HEK293 (cell line): ENCODE results near the gene MAGED1.
"Not testable (repeated sequence)": the region's sequence is repeated elsewhere in the genome, so short reads cannot be mapped to it uniquely, and the experiment has no call there.

Experiments used
- CTCF ChIA-PET: fragments of 350-600 bp; formaldehyde crosslinking; extraction: SDS; loops from one replicate; lab custom pipeline; 2021; ENCODE audit warnings: antibody characterized with exemption; lab: Yijun Ruan, JAX
- POLR2A ChIA-PET: fragments of 300-600 bp; formaldehyde crosslinking; extraction: SDS; loops from one replicate; lab custom pipeline; 2020; ENCODE audit warnings: antibody characterized with exemption, inconsistent platforms; lab: Yijun Ruan, JAX
- H3K27ac ChIP-seq: fragments of 200-500 bp; sonication (Bioruptor generic); 2 replicates; pipeline ENCODE4 v1.5.1; 2014; ENCODE audit warnings: low read depth, low read length, control low read depth, inconsistent platforms; ENCODE audit errors: extremely low read depth
- H3K36me3 ChIP-seq, 2 experiments: fragments of 200-500 bp in 1 of 2; sonication (Bioruptor generic) in 1 of 2; 1 replicate in 1 of 2; 2 replicates in 1 of 2; pipeline ENCODE4 v1.5.1; 2014 to 2017; ENCODE audit warnings: inconsistent platforms in 2 of 2, low read length in 2 of 2; ENCODE audit not compliant: control insufficient read depth in 2 of 2, insufficient read depth in 1 of 2
- H3K4me1 ChIP-seq: fragments of 200-500 bp; sonication (Bioruptor generic); 2 replicates; pipeline ENCODE4 v1.5.1; 2014; ENCODE audit warnings: mild to moderate bottlenecking, low read length, inconsistent platforms; ENCODE audit not compliant: control insufficient read depth, insufficient read depth
- H3K4me3 ChIP-seq: 2 replicates; pipeline ENCODE4 v1.5.1; 2011; ENCODE audit warnings: low read depth, mild to moderate bottlenecking, control low read depth, low read length, moderate library complexity
- H3K9me3 ChIP-seq: fragments of 200-500 bp; sonication (Bioruptor generic); 2 replicates; pipeline ENCODE4 v1.5.1; 2014; ENCODE audit warnings: low read depth, low read length, inconsistent platforms; ENCODE audit not compliant: control insufficient read depth, insufficient read depth
- KLF16 ChIP-seq: fragments of 450-650 bp; formaldehyde crosslinking; IDR thresholded peaks from 2 replicates; pipeline ENCODE4 v1.5.1; 2017; ENCODE audit warnings: missing biosample characterization, missing genetic modification characterization
- KLF9 ChIP-seq: fragments of 450-650 bp; formaldehyde crosslinking; IDR thresholded peaks from 2 replicates; pipeline ENCODE4 v1.5.1; 2016; ENCODE audit warnings: missing biosample characterization, missing genetic modification characterization, low read depth
- SETDB1 ChIP-seq: IDR thresholded peaks from one replicate; pipeline ENCODE4 v1.6.1; 2017; ENCODE audit warnings: mild to moderate bottlenecking, low read length, moderate library complexity, mixed read lengths; ENCODE audit not compliant: insufficient read length
- SP3 ChIP-seq: fragments of 450-650 bp; formaldehyde crosslinking; IDR thresholded peaks from 2 replicates; pipeline ENCODE4 v1.5.1; 2016; ENCODE audit warnings: missing biosample characterization, missing genetic modification characterization
- ZNF146 ChIP-seq: fragments of 450-650 bp; formaldehyde crosslinking; IDR thresholded peaks from 2 replicates; pipeline ENCODE4 v1.5.1; 2016; ENCODE audit warnings: missing biosample characterization, missing genetic modification characterization
- ZNF169 ChIP-seq: fragments of 450-650 bp; formaldehyde crosslinking; IDR thresholded peaks from 2 replicates; pipeline ENCODE4 v1.5.1; 2016; ENCODE audit warnings: missing biosample characterization, missing genetic modification characterization
- ZNF37A ChIP-seq: fragments of 450-650 bp; IDR thresholded peaks from 2 replicates; pipeline ENCODE4 v1.5.1; 2018; ENCODE audit warnings: missing biosample characterization, missing genetic modification characterization
- ZNF513 ChIP-seq: fragments of 450-650 bp; IDR thresholded peaks from 2 replicates; pipeline ENCODE4 v1.5.1; 2018; ENCODE audit warnings: missing biosample characterization, missing genetic modification characterization
- ZNF555 ChIP-seq: fragments of 450-650 bp; formaldehyde crosslinking; conservative IDR thresholded peaks from 2 replicates; pipeline ENCODE4 v1.5.1; 2017; ENCODE audit warnings: missing biosample characterization, mild to moderate bottlenecking, missing genetic modification characterization, inconsistent platforms
- ZNF561 ChIP-seq: fragments of 450-650 bp; IDR thresholded peaks from 2 replicates; pipeline ENCODE4 v1.5.1; 2018; ENCODE audit warnings: missing biosample characterization, missing genetic modification characterization, borderline replicate concordance
- ZNF623 ChIP-seq: fragments of 450-650 bp; formaldehyde crosslinking; IDR thresholded peaks from 2 replicates; pipeline ENCODE4 v1.5.1; 2016; ENCODE audit warnings: missing biosample characterization, missing genetic modification characterization
- ZNF677 ChIP-seq: fragments of 450-650 bp; IDR thresholded peaks from 2 replicates; pipeline ENCODE4 v1.5.0; 2018; ENCODE audit warnings: missing biosample characterization, mild to moderate bottlenecking, missing genetic modification characterization, moderate library complexity
- ZNF707 ChIP-seq: fragments of 450-650 bp; formaldehyde crosslinking; IDR thresholded peaks from 2 replicates; pipeline ENCODE4 v1.5.1; 2016; ENCODE audit warnings: missing biosample characterization, missing genetic modification characterization
- ZNF843 ChIP-seq: fragments of 450-650 bp; formaldehyde crosslinking; IDR thresholded peaks from 2 replicates; pipeline ENCODE4 v1.5.1; 2016; ENCODE audit warnings: missing biosample characterization, missing genetic modification characterization
- TF ChIP-seq, protein P1 (sequence below): fragments of 450-650 bp; formaldehyde crosslinking; IDR thresholded peaks from 2 replicates; pipeline ENCODE4 v1.5.1; 2016; ENCODE audit warnings: missing biosample characterization, missing genetic modification characterization
- TF ChIP-seq, protein P2 (sequence below): fragments of 450-650 bp; formaldehyde crosslinking; IDR thresholded peaks from 2 replicates; pipeline ENCODE4 v1.5.1; 2016; ENCODE audit warnings: missing biosample characterization, missing genetic modification characterization
- TF ChIP-seq, protein P3 (sequence below): fragments of 450-650 bp; formaldehyde crosslinking; IDR thresholded peaks from 2 replicates; pipeline ENCODE4 v1.5.1; 2017; ENCODE audit warnings: missing biosample characterization, missing genetic modification characterization

The MAGED1 gene

GRCh38 chrX:51905152-51905551 is 11.7 kb downstream of the MAGED1 start:
- H3K4me3 ChIP-seq, H3K4me1 ChIP-seq, CTCF ChIA-PET, H3K27ac ChIP-seq, POLR2A ChIA-PET, H3K9me3 ChIP-seq: not testable (repeated sequence)
- peaks cover 4 to 32% of the 10 kb centered on the region in 2 experiments; a peak in 2 of 3 replicates for H3K36me3 ChIP-seq
- peak; percentile 81 for TF ChIP-seq ZNF146 (tag by site-specific recombination)

GRCh38 chrX:51905711-51906110 is 12.3 kb downstream of the MAGED1 start:
- Histone ChIP-seq H3K36me3 (peaks cover under 1 to 28% of the 10 kb centered on the region in 2 experiments; a peak in 2 of 3 replicates), H3K4me1 (no peaks in the 10 kb centered on the region), H3K4me3 (no peak overlapping the region), H3K27ac (no peak overlapping the region), H3K9me3 (no peaks in the 10 kb centered on the region)
- ChIA-PET POLR2A (no interaction called here), CTCF (interaction anchor here (0.5 kb wide), 1 partner anchor 327 kb away, joined by 6 read pairs; no protein-coding TSS in a partner anchor)
- TF ChIP-seq, protein P1, sequence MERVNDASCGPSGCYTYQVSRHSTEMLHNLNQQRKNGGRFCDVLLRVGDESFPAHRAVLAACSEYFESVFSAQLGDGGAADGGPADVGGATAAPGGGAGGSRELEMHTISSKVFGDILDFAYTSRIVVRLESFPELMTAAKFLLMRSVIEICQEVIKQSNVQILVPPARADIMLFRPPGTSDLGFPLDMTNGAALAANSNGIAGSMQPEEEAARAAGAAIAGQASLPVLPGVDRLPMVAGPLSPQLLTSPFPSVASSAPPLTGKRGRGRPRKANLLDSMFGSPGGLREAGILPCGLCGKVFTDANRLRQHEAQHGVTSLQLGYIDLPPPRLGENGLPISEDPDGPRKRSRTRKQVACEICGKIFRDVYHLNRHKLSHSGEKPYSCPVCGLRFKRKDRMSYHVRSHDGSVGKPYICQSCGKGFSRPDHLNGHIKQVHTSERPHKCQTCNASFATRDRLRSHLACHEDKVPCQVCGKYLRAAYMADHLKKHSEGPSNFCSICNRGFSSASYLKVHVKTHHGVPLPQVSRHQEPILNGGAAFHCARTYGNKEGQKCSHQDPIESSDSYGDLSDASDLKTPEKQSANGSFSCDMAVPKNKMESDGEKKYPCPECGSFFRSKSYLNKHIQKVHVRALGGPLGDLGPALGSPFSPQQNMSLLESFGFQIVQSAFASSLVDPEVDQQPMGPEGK, result no peak
- TF ChIP-seq, protein P2, sequence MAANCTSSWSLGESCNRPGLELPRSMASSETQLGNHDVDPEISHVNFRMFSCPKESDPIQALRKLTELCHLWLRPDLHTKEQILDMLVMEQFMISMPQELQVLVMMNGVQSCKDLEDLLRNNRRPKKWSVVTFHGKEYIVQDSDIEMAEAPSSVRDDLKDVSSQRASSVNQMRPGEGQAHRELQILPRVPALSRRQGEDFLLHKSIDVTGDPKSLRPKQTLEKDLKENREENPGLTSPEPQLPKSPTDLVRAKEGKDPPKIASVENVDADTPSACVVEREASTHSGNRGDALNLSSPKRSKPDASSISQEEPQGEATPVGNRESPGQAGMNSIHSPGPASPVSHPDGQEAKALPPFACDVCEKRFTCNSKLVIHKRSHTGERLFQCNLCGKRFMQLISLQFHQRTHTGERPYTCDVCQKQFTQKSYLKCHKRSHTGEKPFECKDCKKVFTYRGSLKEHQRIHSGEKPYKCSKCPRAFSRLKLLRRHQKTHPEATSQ (tag by site-specific recombination), result no peak
- TF ChIP-seq KLF9 (tag by site-specific recombination), result no peak
- no peak for TF ChIP-seq ZNF37A (tag by site-specific recombination)
- TF ChIP-seq ZNF623 (tag by site-specific recombination), result no peak
- TF ChIP-seq SP3, result no peak
- no peak for TF ChIP-seq ZNF843 (tag by site-specific recombination)
- no peak for TF ChIP-seq ZNF561 (tag by site-specific recombination)
- TF ChIP-seq, protein P3, sequence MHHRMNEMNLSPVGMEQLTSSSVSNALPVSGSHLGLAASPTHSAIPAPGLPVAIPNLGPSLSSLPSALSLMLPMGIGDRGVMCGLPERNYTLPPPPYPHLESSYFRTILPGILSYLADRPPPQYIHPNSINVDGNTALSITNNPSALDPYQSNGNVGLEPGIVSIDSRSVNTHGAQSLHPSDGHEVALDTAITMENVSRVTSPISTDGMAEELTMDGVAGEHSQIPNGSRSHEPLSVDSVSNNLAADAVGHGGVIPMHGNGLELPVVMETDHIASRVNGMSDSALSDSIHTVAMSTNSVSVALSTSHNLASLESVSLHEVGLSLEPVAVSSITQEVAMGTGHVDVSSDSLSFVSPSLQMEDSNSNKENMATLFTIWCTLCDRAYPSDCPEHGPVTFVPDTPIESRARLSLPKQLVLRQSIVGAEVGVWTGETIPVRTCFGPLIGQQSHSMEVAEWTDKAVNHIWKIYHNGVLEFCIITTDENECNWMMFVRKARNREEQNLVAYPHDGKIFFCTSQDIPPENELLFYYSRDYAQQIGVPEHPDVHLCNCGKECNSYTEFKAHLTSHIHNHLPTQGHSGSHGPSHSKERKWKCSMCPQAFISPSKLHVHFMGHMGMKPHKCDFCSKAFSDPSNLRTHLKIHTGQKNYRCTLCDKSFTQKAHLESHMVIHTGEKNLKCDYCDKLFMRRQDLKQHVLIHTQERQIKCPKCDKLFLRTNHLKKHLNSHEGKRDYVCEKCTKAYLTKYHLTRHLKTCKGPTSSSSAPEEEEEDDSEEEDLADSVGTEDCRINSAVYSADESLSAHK (tag by site-specific recombination), result no peak
- TF ChIP-seq SETDB1, result no peak
- no peak for TF ChIP-seq ZNF677 (tag by site-specific recombination)
- TF ChIP-seq ZNF513 (tag by site-specific recombination), result no peak
- TF ChIP-seq ZNF169, result no peak
- no peak for TF ChIP-seq ZNF555 (tag by site-specific recombination)
- no peak for TF ChIP-seq ZNF707 (tag by site-specific recombination)
- no peak for TF ChIP-seq KLF16
